UCSD-AML1 (cell line): ENCODE measurements around the gene ELAPOR1.

Source experiments
- DNase-seq: peaks from one replicate; lab custom pipeline; 2025; ENCODE audit not compliant: unreplicated experiment; lab: John Stamatoyannopoulos, UW

Gene ELAPOR1

DNA sequence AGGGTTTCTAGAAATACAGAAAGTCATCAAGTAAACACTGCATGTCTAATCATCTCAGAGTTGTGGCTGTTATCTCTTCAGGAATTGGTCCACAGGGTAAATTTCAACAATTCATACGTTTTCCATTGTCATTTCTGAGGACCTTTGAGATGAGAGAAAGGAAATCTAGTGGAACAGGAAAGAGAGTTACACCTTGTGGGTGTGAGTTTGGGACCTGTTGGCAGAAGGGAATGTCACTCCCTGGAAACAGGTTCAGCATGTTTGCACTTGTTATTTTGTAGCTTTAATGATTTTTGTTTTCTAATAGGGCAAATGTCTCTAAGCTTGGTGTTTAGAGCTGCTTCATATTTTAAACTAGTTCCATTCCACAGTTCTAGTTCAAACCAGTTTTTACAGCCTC is 17.8 kb upstream of the ELAPOR1 start:
- no peak for DNase-seq

DNA sequence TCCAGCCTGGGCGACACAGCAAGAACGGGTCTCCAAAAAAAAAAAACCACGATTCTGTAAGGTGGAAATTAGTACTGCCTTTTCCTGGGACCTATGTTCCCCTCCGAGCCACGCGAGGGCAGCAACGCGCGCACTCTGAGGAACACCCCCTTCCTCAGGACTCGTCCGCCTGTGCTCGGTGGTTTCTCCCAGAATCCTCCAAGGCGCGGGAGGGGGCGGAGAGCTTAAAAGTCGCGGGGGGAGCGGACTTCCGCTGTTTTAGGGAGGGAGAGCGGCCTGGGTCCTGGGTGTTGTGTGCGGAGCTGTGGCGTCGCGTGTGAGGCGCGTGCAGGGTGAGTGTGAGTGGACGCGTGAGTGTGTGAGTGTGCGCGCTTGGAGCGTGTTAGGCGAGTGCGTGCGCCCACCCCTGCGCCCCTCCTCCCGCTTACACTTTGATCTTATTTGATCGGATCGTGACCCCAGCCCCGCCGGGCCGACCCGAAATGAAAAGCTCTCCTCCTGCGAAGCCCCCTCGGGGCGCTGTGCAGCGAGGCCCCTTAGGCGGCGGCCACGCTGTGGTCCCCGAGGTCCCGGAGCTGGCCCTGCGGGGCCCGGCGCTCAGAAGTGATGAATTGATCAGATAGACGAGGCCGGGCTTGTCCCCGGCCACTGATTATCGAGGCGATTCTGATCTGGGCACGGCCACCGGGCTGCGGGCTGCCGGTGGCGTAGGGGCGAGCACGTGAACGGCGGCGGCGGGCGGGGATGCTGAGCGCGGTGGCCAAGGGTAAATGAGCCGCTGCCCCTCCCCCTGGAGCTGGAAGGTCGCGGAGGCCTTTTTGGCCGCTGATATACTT is 13.8 kb upstream of the ELAPOR1 start:
- peak; percentile 97 for DNase-seq

DNA sequence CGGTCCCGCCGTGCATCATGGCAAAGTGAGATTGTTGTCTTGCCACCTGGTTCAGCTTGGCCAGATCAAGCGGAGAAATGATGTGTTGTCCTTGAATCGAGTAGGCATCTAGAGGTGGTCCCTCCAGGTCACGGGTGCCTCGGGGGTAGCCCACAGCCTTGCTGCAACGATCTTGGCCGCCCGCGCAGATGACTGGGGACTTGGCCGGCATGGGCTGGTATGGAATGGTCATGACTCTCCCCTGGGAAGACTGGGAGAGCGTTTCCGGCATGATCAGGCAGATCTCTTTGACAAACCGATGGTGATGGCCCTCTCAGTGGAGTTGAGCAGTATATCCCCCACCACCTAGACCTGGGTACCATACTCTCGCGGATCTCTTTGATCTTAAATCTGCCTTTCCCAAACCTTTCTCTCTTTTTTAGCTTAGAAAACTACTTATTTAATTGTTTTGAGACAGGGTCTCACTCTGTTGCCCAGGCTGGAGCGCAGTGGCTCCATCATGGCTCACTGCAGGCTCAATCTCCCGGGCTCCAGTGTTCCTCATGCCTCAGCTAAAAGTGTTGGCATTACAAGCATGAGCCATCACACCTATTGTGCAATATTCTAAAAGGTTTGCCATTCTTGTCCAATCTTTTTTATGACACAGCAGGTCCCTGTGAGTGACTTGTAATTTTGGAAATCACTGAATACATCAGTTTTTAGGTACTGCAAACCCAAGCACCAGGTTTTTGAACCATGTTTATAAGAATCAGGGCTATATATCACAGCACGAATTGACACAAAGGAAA is 9.4 kb upstream of the ELAPOR1 start:
- no peak for DNase-seq

DNA sequence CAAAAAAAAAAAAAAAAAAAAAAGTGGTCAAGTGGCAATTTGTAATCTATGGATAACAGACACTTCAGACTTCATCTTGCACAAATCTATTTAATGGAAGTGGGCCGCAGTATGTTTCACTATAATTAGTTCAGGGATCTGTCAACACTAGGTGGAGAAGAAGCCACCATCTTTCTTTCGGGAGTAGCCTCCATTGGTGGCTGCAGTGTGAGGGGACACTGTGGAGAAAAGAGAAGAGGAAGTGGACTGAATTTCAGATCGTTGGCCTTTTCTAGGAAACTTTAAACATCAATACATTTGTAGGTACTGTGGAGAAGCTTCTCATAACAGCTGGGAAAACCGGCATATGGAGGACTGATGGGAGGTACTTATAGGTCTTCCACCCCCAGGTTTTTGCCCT is 8.0 kb upstream of the ELAPOR1 start:
- DNase-seq: no peak

DNA sequence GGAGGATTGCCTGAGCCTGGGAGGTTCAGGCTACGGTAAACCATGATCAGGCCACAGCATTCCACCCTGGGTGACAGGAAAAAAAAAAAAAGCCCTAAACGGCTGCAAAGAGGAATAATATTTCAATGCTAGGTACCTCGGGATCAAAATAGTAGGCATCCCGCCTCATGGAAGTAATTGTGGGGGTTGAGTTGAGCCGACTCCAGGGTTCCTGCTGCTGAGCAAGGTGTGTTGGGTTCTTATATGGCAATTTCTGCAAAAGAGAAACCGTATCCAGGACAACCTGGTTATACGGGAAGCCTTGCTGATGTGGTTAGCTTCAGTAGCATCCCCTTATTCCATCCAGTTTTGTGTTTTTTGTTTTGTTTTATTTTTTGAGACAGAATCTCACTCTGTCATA is 6.1 kb upstream of the ELAPOR1 start:
- no peak for DNase-seq

DNA sequence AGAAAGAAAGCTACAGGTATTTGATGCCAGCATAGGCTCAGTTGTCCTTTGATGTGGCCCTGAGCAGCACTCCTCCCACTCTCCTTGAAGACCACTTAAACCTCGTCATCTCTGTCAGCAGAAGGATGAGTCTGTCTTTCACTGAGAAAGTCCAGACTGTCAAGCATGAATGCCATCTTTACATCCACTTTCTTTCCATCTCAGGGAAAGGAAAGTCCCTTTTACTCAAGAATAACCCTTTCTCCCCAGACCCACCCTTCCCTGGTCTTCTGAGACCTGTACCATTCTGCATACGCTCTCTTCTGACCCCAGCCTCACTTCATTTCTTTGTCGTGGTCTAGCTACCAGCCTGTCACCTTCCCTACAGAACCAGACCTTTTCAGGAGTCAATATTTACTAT is 4.0 kb upstream of the ELAPOR1 start:
- no peak for DNase-seq

DNA sequence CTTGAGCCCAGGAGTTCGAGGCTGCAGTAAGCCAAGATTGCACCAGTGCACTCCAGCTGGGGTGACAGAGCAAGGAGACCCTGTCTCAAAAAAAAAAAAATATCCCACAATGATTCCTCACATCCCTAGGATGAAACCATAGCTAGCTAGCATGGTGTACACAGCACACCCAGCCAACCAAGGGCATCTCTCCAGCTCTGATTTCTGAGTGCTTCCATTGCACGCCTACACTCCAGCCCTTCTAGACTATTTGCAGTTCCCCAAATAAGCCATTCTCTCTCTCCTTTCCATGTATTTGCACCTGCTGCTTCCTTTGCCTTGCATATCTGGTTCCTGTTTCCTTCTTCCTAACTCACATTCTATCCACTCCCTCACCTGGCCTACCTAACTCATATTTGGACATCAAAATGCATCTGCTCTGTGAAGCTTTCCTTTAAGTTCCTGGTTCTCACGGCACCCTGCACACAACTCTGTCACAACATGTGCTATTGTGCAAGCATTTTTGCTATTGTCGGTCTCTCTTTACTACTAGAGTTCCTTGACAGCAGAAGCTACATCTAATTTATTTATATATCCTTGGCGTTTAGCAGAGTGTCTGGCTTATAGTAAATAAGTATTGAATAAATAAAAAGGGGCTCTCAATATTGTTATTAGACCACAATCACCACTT is 2.4 kb upstream of the ELAPOR1 start:
- DNase-seq: no peak

DNA sequence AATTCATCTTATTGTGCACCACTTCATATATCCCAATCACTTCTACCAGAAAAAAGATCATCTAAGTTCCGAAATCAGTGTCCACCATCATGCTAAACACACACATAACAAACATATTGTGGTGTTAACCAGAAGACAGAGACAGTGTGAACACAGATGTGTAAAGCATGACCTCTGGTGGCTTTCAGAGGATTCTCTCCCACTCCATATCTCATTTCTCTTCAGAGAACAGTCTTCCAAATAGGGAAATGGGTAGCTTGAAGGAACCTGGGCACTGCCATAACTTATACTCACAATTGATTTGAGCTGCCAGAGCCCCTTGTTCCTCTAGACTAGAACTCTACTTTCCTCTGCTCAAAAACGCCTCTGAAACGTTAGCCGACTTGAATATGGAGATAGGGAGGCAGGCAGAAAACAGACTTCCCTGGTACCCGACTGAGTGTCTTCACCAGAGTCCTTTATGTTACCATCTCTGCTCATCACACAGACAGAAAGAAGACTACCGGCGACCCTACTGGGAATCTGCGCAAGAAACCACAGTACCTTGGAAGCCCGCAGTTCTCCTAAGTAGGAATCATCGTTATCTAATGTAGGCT is 1.8 kb upstream of the ELAPOR1 start:
- no peak for DNase-seq

DNA sequence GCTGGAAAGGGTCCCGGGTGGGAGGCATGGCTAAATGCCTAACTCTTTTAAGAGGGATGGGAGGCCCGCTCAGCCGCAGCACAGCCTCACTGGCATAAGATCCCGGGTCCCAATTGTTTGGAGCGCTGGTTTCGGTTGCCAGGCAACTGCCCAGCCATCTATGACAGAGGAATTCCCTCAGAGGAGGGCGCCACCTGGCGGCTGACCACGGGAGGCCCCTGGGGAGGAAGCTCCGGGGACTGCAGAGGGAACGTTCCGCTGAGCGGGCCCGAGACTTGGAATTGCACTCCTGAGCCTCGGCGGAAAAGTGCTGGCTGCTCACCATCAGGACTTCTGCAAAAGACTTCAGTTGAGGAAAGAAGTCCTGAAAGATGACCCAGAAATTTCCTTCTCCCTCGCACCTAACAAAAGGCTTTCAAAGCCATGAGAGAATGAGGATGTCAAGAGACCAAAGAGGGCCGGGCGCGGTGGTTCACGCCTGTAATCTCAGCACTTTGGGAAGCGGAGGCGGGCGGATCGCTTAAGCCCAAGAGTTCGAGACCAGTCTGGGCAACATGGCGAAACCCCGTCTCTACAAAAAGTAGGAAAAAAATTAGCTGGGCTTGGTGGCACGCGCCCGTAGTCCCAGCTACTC is 1.1 kb upstream of the ELAPOR1 start:
- peak; percentile 87 for DNase-seq

DNA sequence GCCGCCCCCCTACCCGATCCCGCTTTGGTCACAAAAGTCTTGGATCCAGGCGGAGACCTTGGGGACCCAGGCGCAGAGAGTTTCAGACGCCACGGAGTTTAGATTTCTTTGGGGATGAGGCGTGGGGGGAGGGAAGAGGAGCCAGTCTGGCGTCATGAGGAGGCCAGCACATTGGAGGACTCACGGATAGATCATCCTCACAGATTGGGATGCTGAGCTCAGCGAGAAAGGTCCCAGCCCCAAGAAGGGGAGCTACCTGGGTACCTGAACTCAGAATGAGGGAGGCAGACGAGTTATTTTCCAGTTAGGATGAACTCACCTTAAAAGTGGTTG is 393 bp downstream of the ELAPOR1 start:
- DNase-seq: no peak

DNA sequence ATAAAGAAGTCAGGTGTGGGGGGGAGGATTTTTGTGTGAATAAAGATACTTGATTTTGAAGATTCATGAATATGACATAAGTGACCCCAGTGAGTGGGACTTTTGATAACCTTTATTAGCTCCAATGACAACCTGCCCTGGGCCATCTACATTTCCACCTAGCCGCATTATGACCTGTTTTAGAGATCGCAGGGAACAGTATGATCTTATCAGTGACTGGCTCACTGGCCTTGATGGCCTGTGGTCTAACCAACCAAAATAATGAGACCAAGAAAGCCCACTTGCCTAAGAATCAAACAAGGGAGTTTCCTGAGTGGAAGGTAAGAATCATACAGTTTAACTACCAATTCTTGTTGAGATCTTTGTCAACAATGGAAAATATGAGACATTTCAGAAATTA is 1.8 kb downstream of the ELAPOR1 start:
- no peak for DNase-seq

DNA sequence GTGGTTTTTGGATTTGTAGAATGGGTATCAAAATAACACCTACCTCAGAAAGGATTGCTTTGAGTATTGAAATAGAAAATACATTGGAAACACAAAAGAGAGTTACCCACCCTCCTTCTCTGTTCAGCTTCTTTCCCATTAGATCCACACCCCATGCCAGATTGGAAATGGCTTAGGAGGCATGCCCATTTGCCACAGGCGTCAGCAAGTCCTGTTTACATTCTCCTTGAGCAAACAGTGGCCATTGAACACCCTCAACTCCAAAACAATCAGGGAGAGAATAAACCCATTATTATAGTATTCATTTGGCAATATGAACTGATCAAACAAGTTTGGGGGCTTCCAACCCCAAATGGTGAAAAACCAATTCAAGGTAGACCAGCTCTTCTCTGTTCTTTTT is 2.4 kb downstream of the ELAPOR1 start:
- no peak for DNase-seq

DNA sequence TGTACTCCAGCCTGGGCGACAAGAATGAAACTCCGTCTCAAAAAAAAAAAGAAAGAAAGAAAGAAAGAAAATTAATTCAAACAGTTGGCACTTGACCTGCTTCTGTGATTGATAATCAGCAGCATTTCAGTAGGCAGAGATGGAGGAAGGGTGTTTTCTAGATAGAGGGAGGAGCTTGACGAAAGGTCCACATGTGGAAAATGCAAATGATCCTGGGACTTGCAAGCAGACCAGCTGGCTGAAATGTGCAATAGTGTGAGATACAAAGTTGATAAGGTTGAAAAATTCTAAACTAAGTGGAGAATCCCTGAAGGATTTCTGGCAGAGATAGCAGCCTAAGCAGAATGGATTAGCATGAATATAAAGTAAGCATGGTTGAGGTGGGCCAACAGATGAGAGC is 4.2 kb downstream of the ELAPOR1 start:
- no peak for DNase-seq

DNA sequence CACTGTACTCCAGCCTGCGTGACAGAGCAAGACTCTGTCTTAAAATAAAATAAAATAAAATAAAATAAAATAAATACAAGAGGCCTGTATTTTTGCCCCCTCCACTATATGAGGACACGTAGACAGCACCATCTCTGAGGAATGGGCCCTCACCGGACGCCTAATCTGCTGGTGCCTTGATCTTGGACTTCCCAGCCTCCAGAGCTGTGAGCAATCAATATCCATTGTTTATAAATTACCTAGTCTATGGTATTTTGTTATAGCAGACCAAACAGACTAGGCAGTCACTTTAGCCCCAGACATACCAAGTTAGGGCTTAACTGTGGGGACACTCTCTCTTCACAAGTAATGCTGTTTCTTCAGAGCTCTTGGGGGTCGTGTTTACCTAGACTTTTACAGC is 6.4 kb downstream of the ELAPOR1 start:
- no peak for DNase-seq

DNA sequence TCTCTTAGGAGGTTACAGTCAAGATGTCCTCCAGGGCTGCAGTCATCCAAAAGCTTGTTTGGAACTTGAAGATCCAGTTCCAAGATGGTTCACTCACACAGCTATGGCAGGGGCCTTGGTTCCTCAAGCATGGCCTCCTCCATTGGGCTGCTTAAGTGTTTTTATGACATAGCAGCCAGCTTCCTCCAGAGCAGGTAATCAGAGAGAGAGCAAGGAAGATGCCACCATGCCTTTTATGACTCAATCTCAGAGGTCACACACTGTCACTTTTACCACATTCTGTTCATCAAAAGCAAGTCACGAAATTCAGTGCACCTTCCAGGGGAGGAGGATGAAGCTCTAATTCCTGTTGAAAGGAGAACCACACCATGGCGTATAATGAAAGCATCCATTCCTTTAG is 17.1 kb downstream of the ELAPOR1 start:
- no peak for DNase-seq

DNA sequence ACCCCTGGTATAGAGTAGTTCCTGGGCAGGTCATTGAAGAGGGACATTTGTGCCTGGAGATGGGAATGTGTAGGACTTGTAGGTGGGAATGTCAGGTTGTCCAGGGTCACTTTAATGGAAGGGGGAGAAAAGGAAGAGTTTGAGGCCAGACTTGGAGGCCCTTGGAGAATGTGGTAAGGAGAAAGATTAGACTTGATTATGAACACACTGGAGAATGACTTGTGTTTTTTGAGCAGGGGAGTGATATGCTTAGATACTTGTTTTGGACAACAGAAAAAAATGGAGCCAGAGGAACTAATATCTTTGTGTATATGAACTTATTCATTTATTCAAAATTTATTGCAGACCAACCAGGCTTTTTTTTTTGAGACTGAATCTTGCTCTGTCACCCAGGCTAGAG is 17.9 kb downstream of the ELAPOR1 start:
- DNase-seq: no peak

DNA sequence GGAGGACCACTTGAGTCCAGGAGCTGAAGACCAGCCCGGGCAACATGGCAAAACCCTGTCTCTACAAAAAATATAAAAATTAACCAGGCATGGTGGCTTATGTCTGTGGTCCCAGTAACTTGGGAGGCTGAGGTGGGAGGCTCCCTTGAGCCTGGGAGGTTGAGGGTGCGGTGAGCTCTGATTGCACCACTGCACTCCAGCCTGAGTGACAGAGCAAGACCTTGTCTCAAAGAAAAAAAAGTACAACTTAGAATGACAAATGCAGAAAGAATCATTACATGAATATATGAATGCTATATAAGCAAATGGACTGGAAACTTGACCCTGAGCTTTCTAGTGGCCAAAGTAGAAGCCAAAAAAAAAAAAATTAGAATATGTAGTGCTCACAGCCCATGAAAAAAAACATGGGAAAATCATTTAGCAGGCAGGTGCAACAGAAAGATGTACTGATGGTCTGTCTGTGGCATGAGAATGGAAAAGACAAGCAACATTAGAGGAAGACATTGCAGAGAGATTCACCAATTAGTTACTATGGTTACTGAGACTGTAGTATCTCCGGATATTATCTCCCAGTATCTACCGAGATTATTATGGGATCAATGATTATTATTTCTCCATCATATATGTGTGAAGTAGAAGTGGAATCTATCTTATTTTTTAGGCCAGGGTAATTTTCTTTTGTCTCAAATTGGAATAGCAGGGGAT is 19.2 kb downstream of the ELAPOR1 start:
- DNase-seq: no peak

DNA sequence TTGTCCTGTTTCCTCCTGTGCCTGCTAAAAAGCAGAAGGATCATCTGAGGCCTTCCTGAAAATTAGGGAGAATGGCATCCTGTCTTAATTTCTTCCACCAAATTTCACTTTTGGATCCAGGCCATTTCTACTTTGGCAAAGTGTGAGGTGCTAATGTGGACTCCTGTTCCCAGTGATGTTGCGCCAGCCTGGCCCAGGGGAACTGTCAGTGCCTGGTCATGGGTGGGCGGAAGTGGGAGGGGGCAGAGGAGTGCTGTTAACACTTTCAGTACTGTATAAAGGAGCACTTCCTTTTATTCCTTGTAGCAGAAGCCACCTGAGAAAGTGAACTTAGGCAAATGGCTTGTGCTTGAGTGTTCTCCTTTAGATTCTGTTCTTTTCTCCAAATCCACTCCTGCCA is 19.9 kb downstream of the ELAPOR1 start:
- peak; percentile 58 for DNase-seq

DNA sequence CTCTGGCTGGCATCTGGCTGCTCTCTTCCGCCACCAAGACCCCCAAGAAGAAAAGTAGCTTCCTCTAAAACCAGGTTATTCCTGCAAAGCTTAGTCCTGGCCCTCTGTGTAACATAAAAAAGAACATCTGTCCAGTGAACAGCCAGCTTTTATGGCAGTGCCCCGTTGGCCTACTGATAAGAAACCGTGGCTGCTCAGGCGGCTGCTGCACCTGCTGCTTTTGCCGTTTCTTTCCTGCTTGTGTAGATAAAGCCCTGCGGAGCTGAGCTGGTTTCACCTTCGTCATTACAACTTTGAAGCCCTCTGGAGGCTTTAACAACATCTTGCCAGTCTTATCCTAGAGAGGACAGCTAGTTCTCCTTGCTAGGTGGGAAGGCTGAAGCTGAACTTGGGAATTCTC is 20.5 kb downstream of the ELAPOR1 start:
- no peak for DNase-seq

DNA sequence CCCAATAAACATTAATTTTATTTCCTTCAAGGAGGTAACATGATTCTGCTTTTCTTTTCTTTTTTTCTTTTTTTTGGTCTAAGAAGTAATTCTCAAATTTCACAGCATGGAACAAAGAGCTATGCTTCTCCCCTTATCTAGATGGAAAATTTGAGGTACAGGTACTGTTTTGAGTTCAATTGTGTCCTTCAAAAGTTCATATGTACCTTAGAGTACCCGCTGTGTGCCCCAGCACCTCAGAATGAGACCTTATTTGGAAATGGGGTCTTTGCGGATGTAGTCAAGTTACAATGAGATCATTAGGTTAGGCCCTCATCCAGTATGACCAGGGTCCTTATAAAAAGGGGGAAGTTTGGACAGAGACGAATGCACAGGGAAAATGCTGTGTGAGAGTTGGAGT is 22.0 kb downstream of the ELAPOR1 start:
- no peak for DNase-seq

DNA sequence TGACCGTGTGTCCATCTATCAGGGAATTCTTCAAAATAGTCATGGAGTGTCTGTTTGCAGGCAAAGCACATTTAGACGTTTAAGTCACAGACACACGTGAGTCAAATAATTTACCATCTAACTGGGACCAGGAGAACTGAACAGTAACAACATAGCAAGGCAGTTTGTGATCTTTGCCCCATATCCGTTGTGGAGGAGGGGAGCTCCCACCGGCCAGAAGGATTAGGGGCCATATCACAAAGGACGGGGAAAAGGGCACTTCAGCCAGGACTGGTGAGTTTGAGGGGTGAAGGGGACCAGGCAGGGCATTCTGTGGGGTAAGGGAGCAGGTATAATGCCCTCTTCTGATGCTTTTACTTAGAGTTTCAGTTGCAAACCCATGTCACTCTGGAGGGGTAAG is 22.9 kb downstream of the ELAPOR1 start:
- DNase-seq: no peak
